ELR (cell line): Measurements from ENCODE around the gene ITGB3.
"Not testable (repeated sequence)": the region's sequence is repeated elsewhere in the genome, so short reads cannot be mapped to it uniquely, and the experiment has no call there.

Experiments used
- DNase-seq: peaks from one replicate; pipeline ENCODE4 v3.0.0-alpha.2; 2015; ENCODE audit warnings: low read depth

Gene ITGB3

DNA sequence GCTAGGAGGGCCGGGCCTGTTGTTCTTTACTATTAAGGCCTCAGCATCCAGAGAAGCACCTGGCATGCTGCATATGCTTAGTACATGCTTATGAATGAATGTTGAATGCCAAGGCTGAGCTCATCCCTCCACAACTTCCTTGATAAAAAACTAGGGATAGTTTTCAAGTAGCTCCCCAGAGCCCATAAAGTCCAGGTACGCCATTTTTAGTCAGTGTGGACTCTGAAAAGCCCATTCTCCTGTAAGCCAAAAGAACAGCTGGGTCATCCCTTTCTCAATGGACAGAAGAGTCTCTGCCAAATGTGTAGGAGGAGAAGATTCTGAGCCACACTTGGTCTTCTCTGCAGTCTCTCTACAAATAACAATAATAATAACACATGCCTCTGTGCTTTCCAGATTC lies 8.9 kb upstream of the ITGB3 start:
- no peak for DNase-seq

- DNase-seq, result no peak
Observed at GRCh38 chr17:47246120-47246519, 7.5 kb upstream of the ITGB3 start.

DNA sequence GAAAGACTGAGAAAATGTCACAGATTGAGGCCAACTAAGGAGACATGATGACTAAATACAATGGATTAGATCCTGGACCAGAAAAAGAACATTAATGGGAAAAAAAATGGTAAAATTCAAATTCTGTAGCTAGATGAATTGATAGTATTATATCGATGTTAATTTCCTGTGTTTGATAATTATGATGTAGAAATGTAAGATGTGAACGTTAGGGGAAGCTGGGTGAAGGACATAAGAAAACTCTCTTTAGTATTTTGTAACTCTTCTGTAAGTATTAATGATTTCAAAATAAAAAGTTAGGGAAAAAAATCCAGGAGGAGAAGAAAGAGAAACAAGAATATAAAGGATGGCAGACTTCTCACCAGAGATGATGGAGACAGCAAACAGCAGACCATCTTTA lies 2.8 kb upstream of the ITGB3 start:
- no peak for DNase-seq

- no peak for DNase-seq
Observed at GRCh38 chr17:47251421-47251940, 2.1 kb upstream of the ITGB3 start.

- peak; percentile 58 for DNase-seq
Observed at GRCh38 chr17:47252209-47252608, 1.4 kb upstream of the ITGB3 start.

GRCh38 chr17:47252766-47253512 lies 688 bp upstream of the ITGB3 start:
- DNase-seq, result no peak

DNA sequence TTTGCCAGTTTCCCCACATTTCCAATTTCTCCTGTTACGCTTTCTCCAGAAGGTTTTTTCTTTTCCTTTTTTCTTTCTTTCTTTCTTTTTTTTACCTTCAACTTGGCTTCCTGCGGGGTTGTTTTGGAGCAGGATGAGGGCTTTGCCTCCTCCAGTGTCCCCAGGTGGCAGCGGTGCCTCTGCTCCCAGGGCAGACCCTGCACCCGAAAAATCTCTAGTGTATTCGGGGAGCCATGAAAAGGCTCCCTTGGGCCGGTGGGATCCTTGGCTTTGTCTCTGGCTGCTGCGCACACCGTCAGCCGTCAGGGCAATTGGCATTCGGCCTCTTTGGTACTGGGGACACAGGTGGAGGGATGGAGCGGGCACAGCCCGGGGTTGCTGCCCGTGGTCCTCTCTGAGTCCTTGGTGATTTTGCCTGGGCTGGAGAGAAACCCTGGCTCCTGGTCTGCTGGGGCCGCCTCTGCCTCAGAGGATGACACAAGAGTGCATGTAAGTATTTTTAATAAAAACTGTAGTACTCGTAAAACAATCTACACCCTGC lies 846 bp downstream of the ITGB3 start:
- no peak for DNase-seq

GRCh38 chr17:47257651-47258339 lies 4.2 kb downstream of the ITGB3 start:
- DNase-seq, result peak; percentile 91

- DNase-seq, result no peak
Observed at GRCh38 chr17:47262586-47262985, 9.0 kb downstream of the ITGB3 start.

DNA sequence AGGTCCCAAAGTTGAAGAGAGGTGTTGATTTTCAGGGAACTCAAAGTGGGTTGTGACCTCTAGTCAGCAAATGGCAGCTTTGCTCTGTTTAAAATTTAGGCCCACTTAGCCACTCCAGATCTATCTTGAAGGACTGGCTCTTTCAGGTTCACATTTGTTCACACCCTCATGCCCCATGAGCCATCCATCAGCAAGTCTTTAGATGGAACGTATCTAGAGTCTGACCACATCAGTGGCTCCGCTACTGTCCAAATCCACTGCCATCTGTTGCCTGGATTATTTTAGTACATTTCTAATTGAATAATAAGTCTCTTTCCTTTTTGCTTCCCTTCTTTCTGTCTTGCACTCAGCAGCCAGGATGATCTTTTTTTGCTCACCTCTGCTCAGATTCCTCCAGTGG lies 10.5 kb downstream of the ITGB3 start:
- no peak for DNase-seq

- peak; percentile 88 for DNase-seq
Observed at GRCh38 chr17:47265983-47266541, 12.4 kb downstream of the ITGB3 start.

DNA sequence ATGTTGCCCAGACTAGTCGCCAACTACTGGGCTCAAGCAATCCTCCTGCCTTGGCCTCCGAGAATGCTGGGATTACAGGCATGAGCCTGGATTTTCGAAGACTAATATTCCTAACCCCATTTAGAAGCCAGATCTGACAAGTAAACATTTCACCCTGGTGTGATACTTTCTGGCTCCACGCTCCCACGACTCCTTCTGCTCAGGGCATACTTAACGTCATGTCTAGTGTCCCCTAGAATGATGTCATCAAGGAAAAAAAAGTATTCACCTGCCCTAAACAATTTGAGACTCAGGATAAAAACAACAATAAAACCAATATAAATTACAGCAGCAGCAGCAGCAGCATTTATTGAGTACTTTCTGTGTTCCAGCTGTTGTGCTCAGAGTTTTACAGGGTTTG lies 13.2 kb downstream of the ITGB3 start:
- DNase-seq, result peak; percentile 41

GRCh38 chr17:47267354-47267828 lies 13.8 kb downstream of the ITGB3 start:
- DNase-seq, result peak; percentile 98

DNA sequence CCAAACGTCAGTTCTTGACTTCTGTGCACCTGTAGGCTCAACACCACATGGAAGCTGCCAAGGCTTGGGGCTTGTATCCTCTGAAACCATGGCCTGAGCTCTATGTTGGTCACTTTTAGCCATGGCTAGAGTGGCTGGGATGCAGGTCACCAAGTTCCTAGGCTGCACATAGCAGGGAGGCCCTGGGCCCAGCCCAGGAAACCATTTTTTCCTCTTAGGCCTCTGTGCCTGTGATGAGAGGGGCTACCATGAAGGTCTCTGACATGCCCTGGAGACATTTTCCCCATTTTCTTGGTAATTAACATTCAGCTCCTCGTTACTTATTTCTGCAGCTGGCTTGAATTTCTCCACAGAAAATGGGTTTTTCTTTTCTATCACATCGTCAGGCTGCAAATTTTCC lies 15.3 kb downstream of the ITGB3 start:
- DNase-seq, result not testable (repeated sequence)

DNA sequence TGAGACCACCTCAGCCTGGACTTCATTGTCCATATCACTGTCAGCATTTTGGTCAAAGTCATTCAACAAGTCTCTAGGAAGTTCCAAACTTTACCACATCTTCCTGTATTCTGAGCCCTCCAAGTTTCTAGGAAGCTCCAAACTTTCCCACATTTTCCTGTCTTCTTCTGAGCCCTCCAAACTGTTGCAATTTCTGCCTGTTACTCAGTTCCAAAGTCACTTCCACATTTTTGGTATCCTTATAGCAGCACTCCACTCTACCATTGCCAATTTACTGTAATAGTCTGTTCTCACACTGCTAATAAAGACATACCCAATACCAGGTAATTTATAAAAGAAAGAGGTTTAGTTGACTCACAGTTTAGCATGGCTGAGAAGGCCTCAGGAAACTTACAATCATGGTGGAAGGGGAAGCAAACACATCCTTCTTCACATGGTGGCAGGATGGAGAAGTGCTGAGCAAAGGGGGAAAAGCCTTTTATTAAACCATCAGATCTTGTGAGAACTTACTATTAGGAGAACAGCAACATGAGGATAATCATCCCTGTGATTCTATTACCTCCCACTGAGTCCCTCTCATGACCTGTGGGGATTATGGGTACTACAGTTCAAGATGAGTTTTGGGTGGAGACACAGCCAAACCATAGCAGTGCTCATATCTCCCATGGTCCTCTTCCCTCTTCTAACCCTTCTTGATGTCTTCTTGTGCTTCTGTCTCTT lies 16.1 kb downstream of the ITGB3 start:
- not testable (repeated sequence) for DNase-seq

GRCh38 chr17:47270946-47271705 lies 17.5 kb downstream of the ITGB3 start:
- DNase-seq, result no peak

DNA sequence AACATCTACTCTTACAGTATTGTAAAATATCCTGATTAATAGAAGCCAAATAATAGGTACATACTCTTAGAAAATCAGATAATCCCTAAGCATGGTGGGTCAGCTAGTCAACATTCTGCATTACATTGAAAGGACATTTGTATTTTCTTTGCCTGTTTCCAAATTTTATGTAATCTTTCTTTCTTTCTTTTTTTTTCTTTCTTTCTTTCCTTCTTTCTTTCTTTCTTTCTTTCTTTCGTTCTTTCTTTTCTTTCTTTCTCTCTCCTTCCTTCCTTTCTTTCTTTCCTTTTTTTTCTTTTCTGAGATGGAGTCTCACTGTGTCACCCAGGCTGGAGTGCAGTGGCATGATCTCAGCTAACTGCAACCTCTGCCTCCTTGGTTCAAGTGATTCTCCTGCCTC lies 18.9 kb downstream of the ITGB3 start:
- DNase-seq, result no peak

- DNase-seq, result no peak
Observed at GRCh38 chr17:47273245-47273644, 19.6 kb downstream of the ITGB3 start.

GRCh38 chr17:47274319-47275069 lies 20.9 kb downstream of the ITGB3 start:
- no peak for DNase-seq

- DNase-seq, result peak; percentile 41
Observed at GRCh38 chr17:47275245-47275984, 21.8 kb downstream of the ITGB3 start.
